DND-41 (cell line): ENCODE measurements around the gene RHOB.
"Not testable (repeated sequence)": the region's sequence is repeated elsewhere in the genome, so short reads cannot be mapped to it uniquely, and the experiment has no call there.

Experiments used
- ATAC-seq: fragments of 200-7000 bp; cut with Tn5 transposase; 3 replicates; pipeline ENCODE4 v1.9.1; 2021; ENCODE audit warnings: low read depth; ENCODE audit not compliant: insufficient read depth
- DNase-seq: peaks from one replicate; pipeline ENCODE4 v3.0.0-alpha.2; 2020
- H2AFZ ChIP-seq: 2 replicates; pipeline ENCODE4 v1.6.0; 2012; ENCODE audit warnings: low read depth, low read length
- H3K27ac ChIP-seq: 2 replicates; pipeline ENCODE4 v1.5.1; 2012; ENCODE audit warnings: low read length, inconsistent platforms
- H3K27me3 ChIP-seq: fragments of 200-600 bp; sonication (generic); 2 replicates; pipeline ENCODE4 v1.6.0; 2012; ENCODE audit warnings: low read length, mild to moderate bottlenecking, inconsistent platforms; ENCODE audit not compliant: insufficient read depth, poor library complexity
- H3K36me3 ChIP-seq: 2 replicates; pipeline ENCODE4 v1.5.1; 2012; ENCODE audit warnings: low read length, inconsistent platforms; ENCODE audit not compliant: insufficient read depth
- H3K4me1 ChIP-seq: 2 replicates; pipeline ENCODE4 v1.5.1; 2012; ENCODE audit warnings: mild to moderate bottlenecking, low read length; ENCODE audit not compliant: insufficient read depth
- H3K4me2 ChIP-seq: 2 replicates; pipeline ENCODE4 v1.6.0; 2012; ENCODE audit warnings: mild to moderate bottlenecking, moderate library complexity, low read length, inconsistent platforms; ENCODE audit not compliant: insufficient read depth
- H3K4me3 ChIP-seq, 2 experiments: fragments of 200-600 bp in 1 of 2; shearing (Covaris generic) in 1 of 2; 2 replicates each; pipeline ENCODE4 v1.5.1; 2012 to 2016; ENCODE audit warnings: inconsistent platforms in 2 of 2, low read length in 2 of 2, mild to moderate bottlenecking in 2 of 2, low read depth in 1 of 2, moderate library complexity in 1 of 2
- H3K79me2 ChIP-seq: 2 replicates; pipeline ENCODE4 v1.6.0; 2012; ENCODE audit warnings: low read length, inconsistent platforms; ENCODE audit not compliant: insufficient read depth
- H3K9ac ChIP-seq: 2 replicates; pipeline ENCODE4 v1.6.0; 2012; ENCODE audit warnings: low read depth, mild to moderate bottlenecking, inconsistent platforms, low read length, moderate library complexity
- H3K9me3 ChIP-seq: 2 replicates; pipeline ENCODE4 v1.5.1; 2012; ENCODE audit warnings: low read length, moderate library complexity, mild to moderate bottlenecking, inconsistent platforms; ENCODE audit not compliant: insufficient read depth, severe bottlenecking
- H4K20me1 ChIP-seq: 2 replicates; pipeline ENCODE4 v1.6.0; 2012; ENCODE audit warnings: low read length; ENCODE audit not compliant: insufficient read depth
- EZH2 ChIP-seq: IDR thresholded peaks from 3 replicates; pipeline ENCODE4 v1.6.1; 2012; ENCODE audit warnings: borderline replicate concordance, low read depth, mild to moderate bottlenecking, moderate library complexity, low read length, inconsistent platforms; ENCODE audit not compliant: severe bottlenecking
- TF ChIP-seq, protein P1 (sequence below): IDR thresholded peaks from 2 replicates; pipeline ENCODE4 v1.5.1; 2012; ENCODE audit warnings: borderline replicate concordance, low read length, moderate library complexity, mild to moderate bottlenecking; ENCODE audit not compliant: poor library complexity, severe bottlenecking; ENCODE audit errors: extremely low read depth

Gene RHOB

DNA sequence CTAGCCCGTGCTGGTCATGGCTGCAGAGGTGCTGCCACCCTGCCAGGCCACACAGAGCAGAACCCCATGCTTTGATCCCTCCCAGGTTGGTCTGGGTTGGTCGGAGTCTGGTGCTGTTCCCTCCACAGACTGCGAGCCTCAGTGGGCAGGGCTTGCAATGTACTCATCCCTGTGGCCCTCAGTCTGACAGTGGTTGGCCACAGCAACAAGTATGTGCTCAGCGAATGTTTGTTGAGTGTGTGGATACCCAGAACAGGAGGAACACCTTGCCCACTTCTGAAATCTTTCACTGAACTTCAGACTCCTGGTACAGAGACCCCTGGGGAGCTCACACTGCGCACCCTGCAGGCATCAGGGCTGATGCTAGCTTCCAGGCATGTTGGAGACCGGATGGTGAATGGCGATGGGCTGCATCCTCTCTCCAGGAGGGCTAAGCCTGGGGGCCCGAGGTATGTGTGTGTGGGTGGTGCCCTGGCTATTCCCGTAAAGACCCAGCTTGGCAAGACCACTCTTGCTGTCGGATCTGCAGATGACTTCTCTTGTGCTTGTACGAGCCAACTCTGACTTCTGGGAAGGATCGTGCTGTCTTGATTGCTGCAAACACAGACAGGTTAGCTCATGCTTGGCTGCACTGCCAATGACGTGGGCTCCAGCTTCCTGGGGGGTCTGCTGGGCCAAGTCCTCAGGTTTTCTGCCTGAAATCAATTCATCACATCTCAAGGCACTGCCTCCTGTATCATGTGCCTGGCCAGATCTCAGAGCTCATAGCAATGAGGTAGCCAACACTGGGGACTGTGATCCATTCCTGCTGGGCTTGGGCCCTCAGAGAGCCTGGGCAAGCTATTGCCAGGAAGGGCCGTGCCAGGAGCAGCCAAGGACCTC, 43.7 kb downstream of the RHOB start:
- DNase-seq (no peak), ATAC-seq (no peak)
- no peaks in the 10 kb centered on the region for H3K27me3 ChIP-seq
- no peaks in the 10 kb centered on the region for H3K4me1 ChIP-seq
- TF ChIP-seq EZH2 = no peak
- TF ChIP-seq, protein P1, sequence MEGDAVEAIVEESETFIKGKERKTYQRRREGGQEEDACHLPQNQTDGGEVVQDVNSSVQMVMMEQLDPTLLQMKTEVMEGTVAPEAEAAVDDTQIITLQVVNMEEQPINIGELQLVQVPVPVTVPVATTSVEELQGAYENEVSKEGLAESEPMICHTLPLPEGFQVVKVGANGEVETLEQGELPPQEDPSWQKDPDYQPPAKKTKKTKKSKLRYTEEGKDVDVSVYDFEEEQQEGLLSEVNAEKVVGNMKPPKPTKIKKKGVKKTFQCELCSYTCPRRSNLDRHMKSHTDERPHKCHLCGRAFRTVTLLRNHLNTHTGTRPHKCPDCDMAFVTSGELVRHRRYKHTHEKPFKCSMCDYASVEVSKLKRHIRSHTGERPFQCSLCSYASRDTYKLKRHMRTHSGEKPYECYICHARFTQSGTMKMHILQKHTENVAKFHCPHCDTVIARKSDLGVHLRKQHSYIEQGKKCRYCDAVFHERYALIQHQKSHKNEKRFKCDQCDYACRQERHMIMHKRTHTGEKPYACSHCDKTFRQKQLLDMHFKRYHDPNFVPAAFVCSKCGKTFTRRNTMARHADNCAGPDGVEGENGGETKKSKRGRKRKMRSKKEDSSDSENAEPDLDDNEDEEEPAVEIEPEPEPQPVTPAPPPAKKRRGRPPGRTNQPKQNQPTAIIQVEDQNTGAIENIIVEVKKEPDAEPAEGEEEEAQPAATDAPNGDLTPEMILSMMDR = no peak
- no peak overlapping the region for H3K27ac ChIP-seq
- H3K4me2 ChIP-seq = no peak overlapping the region
- no peaks in the 10 kb centered on the region for H3K79me2 ChIP-seq
- no peaks in the 10 kb centered on the region; the same call in 1 of the 2 replicates for H4K20me1 ChIP-seq
- no peak overlapping the region for H2AFZ ChIP-seq
- no peaks in the 10 kb centered on the region for H3K36me3 ChIP-seq
- no peaks in the 10 kb centered on the region for H3K9me3 ChIP-seq
- no peak overlapping the region for H3K9ac ChIP-seq
- no peak overlapping the region for H3K4me3 ChIP-seq

DNA sequence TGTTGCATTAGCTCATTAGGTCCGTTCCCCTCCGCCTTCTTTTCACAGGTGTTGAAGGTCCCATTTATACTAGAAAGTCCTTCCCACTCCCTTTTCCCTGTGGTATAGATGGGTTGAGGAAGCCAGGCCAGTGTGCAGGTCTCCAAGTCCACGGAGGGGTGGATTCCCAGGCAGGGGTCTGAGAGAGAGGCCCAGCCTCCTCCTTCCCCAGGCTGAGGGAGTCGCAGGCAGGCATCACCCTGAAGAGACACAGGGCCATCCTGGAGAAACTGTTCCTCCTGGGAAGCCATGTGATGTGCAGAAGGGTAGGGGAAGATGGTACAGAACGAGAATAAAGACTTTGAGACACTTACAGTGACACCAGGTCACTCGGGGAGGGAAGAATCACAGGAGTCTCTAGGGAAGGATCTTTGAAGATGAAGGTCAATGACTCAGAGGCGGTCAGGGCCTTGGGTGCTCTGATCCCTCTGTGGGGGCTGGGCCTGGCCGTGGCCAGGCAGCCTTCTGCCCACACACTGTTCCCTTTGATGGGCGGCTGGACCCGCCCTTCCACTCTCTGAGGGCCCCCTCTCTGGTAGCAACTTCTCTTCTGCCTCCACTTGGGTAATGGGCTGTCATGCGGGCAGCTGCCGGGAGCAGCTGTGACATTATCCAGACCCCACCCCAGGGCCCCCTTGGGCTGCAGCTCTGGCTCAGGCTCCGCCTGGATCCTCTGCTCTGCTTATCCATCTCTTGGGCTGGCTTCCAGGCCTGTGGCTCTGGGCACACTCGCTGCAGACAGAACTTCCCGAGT, 45.1 kb downstream of the RHOB start:
- Histone ChIP-seq H2AFZ (no peak overlapping the region), H3K4me1 (no peaks in the 10 kb centered on the region), H4K20me1 (no peaks in the 10 kb centered on the region; the same call in 1 of the 2 replicates), H3K79me2 (no peaks in the 10 kb centered on the region), H3K27ac (no peak overlapping the region), H3K9me3 (no peaks in the 10 kb centered on the region), H3K9ac (no peak overlapping the region), H3K36me3 (no peaks in the 10 kb centered on the region), H3K27me3 (no peaks in the 10 kb centered on the region), H3K4me3 (no peak overlapping the region), H3K4me2 (no peak overlapping the region)
- TF ChIP-seq, protein P1 = no peak
- no peak for TF ChIP-seq EZH2
- ATAC-seq (no peak), DNase-seq (no peak)

DNA sequence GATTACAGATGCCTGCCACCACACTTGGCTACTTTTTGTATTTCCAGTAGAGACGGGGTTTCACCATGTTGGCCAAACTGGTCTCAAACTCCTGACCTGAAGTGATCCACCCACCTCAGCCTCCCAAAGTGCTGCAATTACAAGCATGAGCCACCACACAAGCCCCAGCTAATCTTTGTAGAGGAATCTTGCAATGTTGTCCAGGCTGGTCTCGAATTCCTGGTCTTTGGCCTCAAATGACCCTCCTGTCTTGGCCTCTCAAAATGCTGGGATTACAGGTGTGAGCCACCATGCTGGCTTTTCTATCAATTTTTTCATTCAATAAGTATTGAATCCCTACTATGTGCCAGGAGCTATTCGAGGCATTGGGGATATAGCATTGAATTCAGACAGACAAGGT, 46.2 kb downstream of the RHOB start:
- not testable (repeated sequence) for H2AFZ ChIP-seq, H3K79me2 ChIP-seq, H4K20me1 ChIP-seq, H3K4me3 ChIP-seq, H3K4me1 ChIP-seq, H3K27me3 ChIP-seq, ATAC-seq, H3K9ac ChIP-seq, H3K9me3 ChIP-seq, H3K27ac ChIP-seq, H3K4me2 ChIP-seq, DNase-seq, H3K36me3 ChIP-seq

DNA sequence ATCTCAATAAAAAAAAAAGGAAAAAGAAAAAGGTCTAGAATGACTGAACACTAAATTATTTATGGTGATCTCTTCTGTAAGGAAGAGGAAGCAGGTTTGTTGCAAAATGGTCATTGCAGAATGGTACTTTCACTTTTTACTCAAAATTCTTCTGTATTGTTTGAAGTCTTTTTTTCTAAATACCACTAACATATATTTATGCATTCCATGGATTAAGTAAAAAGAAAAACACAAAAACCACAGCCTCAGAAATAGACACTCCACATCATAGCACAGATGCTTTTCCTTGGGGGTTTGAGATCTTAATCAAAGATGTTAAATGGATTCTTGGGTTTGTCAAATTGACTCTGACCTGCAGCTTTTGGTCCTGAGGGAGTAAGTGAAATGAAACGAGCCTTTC, 47.4 kb downstream of the RHOB start:
- Histone ChIP-seq H3K4me1 (no peaks in the 10 kb centered on the region), H3K4me3 (no peak overlapping the region), H2AFZ (no peak overlapping the region), H3K9ac (no peak overlapping the region), H3K9me3 (no peaks in the 10 kb centered on the region), H3K27ac (no peak overlapping the region), H3K79me2 (no peaks in the 10 kb centered on the region), H4K20me1 (no peaks in the 10 kb centered on the region; the same call in 1 of the 2 replicates), H3K36me3 (no peaks in the 10 kb centered on the region), H3K4me2 (no peak overlapping the region), H3K27me3 (no peaks in the 10 kb centered on the region)
- no peak for DNase-seq
- ATAC-seq = no peak
- TF ChIP-seq, protein P1 = no peak
- no peak for TF ChIP-seq EZH2
